ENCODE data around the gene AKAP1. TPM values are rescaled to one million over a fixed set of nuclear protein-coding genes. Genes with fewer than 3 reads are reported as not detected.

The AKAP1 gene
- total and polyA plus RNA-seq, 9 of the 15 experiments (the other 6 are each of a cell fraction or from before 2014, with no cell fraction given) = 12.9 to 63.8 (median 36.4) TPM

DNA sequence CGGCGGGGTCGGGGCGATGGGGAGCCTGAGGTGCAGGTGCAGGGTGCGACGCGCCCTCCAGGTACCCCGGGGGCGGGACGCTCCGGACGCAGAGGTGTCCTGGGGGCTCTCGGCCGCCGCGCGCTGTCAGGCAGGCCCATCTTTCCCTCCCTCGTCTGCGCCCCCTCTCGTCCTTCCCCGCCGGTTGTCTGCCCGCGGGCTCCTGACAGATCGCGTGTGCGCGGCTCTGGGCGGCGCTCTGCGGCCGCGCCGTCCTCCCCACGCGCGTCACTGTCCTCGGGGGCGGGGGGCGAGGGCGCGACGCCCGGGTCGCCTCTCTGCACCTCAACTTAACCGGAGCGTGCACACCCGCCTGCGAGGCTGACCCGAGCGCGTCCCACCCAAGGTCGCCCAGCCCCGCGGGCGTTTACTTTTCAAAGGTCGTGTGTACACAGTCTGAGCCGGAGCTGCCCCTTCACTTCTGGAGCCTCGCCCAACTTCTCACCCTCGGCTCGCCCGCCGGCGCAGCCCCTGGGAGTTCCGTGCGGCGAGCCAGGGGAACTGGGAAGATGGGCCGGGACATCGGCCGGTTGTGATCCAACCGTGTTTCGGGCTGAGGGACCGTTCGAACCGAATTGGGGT lies 512 bp downstream of the AKAP1 start:
- DNase-seq (ENCODE audit: extremely low read depth in 1 of 4, low spot score in 3 of 4) = peak; percentile 73 to 83 (median 78)
- no peak for FAIRE-seq
- Histone ChIP-seq H3K9ac (ENCODE audit: insufficient read depth in 1 of 2, low read depth in 2 of 2, low read length in 2 of 2) (peak overlapping the region; percentile 75 to 90), H2AFZ (ENCODE audit: low read depth, low read length) (peak overlapping the region; percentile 83), H3K9me1 (ENCODE audit: control insufficient read depth, insufficient read depth, low read length) (no peaks in the 10 kb centered on the region), H3K4me1 (replicated peaks in 1 of 2; ENCODE audit: control insufficient read depth in 2 of 2, insufficient read depth in 2 of 2, low read length in 2 of 2) (peaks cover 24 to 38% of the 10 kb centered on the region in 2 experiments; a peak in 4 of 5 replicates), H3K36me3 (ENCODE audit: control insufficient read depth, insufficient read depth, low read length) (peaks cover 12% of the 10 kb centered on the region; the same call in 2 of the 3 replicates), H3K4me3 (peak overlapping the region; percentile 61), H3K79me2 (ENCODE audit: control insufficient read depth, insufficient read depth, low read length) (peaks cover 59% of the 10 kb centered on the region), H3K9me3 (replicated peaks; ENCODE audit: control insufficient read depth, insufficient read depth, low read depth, low read length) (no peaks in the 10 kb centered on the region), H3K27ac (ENCODE audit: extremely low read depth, low read depth, low read length) (peak overlapping the region; percentile 80), H3K27me3 (ENCODE audit: control insufficient read depth in 2 of 2, insufficient read depth in 2 of 2, low read length in 2 of 2) (no peaks in the 10 kb centered on the region), H3K4me2 (ENCODE audit: insufficient read depth, low read length) (peak overlapping the region; percentile 85), H4K20me1 (replicated peaks; ENCODE audit: control insufficient read depth, insufficient read depth, low read length) (peaks cover 31% of the 10 kb centered on the region)
- ATAC-seq = peak; percentile 76
- no TSS peak for BruUV-seq (replicated peaks)
- WGBS (ENCODE audit: insufficient coverage, low coverage, missing lambda C conversion rate) = 1% methylated on average over 48 of the region's 75 CpGs
- ChIA-PET CTCF (ENCODE audit: low intra/inter-chr PET ratio) (no interaction called here), POLR2A (interaction anchor here (0.6 to 1.9 kb wide), 14 partner anchors 8 to 744 kb away, joined by 3 to 7 read pairs (median 4); partner anchors contain the start of gene TRIM25)
- in situ Hi-C loops (cut with MboI) (no loop called here), intact Hi-C loops (cut with micrococcal nuclease) (loop anchor here (5.0 kb wide), 1 partner anchor 78 kb away; no protein-coding TSS in a partner anchor)
- TF ChIP-seq, protein P1, sequence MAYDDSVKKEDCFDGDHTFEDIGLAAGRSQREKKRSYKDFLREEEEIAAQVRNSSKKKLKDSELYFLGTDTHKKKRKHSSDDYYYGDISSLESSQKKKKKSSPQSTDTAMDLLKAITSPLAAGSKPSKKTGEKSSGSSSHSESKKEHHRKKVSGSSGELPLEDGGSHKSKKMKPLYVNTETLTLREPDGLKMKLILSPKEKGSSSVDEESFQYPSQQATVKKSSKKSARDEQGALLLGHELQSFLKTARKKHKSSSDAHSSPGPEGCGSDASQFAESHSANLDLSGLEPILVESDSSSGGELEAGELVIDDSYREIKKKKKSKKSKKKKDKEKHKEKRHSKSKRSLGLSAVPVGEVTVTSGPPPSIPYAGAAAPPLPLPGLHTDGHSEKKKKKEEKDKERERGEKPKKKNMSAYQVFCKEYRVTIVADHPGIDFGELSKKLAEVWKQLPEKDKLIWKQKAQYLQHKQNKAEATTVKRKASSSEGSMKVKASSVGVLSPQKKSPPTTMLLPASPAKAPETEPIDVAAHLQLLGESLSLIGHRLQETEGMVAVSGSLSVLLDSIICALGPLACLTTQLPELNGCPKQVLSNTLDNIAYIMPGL (CRISPR knock-in tag; IDR thresholded peaks at IDR 0.05) = peak; percentile 74; the same call in 1 of the 2 replicates
- TF ChIP-seq, protein P2, sequence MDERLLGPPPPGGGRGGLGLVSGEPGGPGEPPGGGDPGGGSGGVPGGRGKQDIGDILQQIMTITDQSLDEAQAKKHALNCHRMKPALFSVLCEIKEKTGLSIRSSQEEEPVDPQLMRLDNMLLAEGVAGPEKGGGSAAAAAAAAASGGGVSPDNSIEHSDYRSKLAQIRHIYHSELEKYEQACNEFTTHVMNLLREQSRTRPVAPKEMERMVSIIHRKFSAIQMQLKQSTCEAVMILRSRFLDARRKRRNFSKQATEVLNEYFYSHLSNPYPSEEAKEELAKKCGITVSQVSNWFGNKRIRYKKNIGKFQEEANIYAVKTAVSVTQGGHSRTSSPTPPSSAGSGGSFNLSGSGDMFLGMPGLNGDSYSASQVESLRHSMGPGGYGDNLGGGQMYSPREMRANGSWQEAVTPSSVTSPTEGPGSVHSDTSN (CRISPR knock-in tag; IDR thresholded peaks at IDR 0.05; ENCODE audit: low read depth) = no peak
- TF ChIP-seq, protein P2 (tag; conservative IDR thresholded peaks at IDR 0.05; ENCODE audit: low read depth) = no peak
- TF ChIP-seq, protein P3, sequence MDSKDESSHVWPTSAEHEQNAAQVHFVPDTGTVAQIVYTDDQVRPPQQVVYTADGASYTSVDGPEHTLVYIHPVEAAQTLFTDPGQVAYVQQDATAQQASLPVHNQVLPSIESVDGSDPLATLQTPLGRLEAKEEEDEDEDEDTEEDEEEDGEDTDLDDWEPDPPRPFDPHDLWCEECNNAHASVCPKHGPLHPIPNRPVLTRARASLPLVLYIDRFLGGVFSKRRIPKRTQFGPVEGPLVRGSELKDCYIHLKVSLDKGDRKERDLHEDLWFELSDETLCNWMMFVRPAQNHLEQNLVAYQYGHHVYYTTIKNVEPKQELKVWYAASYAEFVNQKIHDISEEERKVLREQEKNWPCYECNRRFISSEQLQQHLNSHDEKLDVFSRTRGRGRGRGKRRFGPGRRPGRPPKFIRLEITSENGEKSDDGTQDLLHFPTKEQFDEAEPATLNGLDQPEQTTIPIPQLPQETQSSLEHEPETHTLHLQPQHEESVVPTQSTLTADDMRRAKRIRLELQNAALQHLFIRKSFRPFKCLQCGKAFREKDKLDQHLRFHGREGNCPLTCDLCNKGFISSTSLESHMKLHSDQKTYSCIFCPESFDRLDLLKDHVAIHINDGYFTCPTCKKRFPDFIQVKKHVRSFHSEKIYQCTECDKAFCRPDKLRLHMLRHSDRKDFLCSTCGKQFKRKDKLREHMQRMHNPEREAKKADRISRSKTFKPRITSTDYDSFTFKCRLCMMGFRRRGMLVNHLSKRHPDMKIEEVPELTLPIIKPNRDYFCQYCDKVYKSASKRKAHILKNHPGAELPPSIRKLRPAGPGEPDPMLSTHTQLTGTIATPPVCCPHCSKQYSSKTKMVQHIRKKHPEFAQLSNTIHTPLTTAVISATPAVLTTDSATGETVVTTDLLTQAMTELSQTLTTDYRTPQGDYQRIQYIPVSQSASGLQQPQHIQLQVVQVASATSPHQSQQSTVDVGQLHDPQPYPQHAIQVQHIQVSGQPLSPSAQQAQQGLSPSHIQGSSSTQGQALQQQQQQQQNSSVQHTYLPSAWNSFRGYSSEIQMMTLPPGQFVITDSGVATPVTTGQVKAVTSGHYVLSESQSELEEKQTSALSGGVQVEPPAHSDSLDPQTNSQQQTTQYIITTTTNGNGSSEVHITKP (IDR thresholded peaks at IDR 0.05; ENCODE audit: partially characterized antibody) = peak; percentile 3
- TF ChIP-seq, protein P4, sequence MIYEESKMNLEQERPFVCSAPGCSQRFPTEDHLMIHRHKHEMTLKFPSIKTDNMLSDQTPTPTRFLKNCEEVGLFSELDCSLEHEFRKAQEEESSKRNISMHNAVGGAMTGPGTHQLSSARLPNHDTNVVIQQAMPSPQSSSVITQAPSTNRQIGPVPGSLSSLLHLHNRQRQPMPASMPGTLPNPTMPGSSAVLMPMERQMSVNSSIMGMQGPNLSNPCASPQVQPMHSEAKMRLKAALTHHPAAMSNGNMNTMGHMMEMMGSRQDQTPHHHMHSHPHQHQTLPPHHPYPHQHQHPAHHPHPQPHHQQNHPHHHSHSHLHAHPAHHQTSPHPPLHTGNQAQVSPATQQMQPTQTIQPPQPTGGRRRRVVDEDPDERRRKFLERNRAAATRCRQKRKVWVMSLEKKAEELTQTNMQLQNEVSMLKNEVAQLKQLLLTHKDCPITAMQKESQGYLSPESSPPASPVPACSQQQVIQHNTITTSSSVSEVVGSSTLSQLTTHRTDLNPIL (CRISPR knock-in tag; IDR thresholded peaks at IDR 0.05) = no peak
- TF ChIP-seq PML (IDR thresholded peaks at IDR 0.05; ENCODE audit: low read length) = 0 out of 2 replicates have a peak, but pooled peaks have one; percentile 21
- TF ChIP-seq ZNF146 (CRISPR knock-in tag; IDR thresholded peaks at IDR 0.05; ENCODE audit: unreplicated experiment) = no peak
- TF ChIP-seq CCNT2 (IDR thresholded peaks at IDR 0.05; ENCODE audit: borderline replicate concordance, extremely low read depth, insufficient read length, low read depth, low read length) = peak; percentile 16
- TF ChIP-seq SIN3B (IDR thresholded peaks at IDR 0.05; ENCODE audit: low read depth) = 0 out of 2 replicates have a peak, but pooled peaks have one; percentile 25
- TF ChIP-seq TRIM24 (IDR thresholded peaks at IDR 0.05) = no peak
- TF ChIP-seq ELF2 (CRISPR knock-in tag; IDR thresholded peaks at IDR 0.05) = no peak

Measured in K562 (cell line).